GM12801 (cell line): ENCODE measurements around the gene MED23.

ENCODE experiments used
- TF ChIP-seq, protein P1 (sequence below): IDR thresholded peaks from one replicate; pipeline ENCODE4 v1.5.1; 2011; ENCODE audit warnings: control low read depth; ENCODE audit not compliant: insufficient read length; ENCODE audit errors: extremely low read depth

Gene MED23

DNA sequence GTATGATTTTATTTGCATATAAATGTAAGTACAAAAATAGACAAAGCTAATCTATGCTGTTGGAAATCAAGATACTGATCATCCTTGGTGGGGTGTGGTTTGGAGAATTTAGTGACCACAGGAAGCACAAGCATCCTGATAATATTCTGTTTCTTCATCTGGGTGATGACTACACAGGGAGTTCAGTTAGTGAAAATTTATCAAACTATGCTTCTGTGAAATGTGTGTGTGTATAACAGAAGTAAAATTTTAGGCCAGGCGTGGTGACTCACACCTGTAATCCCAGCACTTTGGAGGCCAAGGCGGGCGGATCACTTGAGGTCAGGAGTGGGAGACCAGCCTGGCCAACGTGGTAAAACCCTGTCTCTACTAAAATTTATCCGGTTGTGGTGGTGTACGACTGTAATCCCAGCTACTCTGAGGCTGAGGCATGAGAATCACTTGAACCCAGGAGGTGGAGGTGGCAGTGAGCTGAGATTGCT lies 29.6 kb upstream of the MED23 start:
- TF ChIP-seq, protein P1, sequence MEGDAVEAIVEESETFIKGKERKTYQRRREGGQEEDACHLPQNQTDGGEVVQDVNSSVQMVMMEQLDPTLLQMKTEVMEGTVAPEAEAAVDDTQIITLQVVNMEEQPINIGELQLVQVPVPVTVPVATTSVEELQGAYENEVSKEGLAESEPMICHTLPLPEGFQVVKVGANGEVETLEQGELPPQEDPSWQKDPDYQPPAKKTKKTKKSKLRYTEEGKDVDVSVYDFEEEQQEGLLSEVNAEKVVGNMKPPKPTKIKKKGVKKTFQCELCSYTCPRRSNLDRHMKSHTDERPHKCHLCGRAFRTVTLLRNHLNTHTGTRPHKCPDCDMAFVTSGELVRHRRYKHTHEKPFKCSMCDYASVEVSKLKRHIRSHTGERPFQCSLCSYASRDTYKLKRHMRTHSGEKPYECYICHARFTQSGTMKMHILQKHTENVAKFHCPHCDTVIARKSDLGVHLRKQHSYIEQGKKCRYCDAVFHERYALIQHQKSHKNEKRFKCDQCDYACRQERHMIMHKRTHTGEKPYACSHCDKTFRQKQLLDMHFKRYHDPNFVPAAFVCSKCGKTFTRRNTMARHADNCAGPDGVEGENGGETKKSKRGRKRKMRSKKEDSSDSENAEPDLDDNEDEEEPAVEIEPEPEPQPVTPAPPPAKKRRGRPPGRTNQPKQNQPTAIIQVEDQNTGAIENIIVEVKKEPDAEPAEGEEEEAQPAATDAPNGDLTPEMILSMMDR: no peak

DNA sequence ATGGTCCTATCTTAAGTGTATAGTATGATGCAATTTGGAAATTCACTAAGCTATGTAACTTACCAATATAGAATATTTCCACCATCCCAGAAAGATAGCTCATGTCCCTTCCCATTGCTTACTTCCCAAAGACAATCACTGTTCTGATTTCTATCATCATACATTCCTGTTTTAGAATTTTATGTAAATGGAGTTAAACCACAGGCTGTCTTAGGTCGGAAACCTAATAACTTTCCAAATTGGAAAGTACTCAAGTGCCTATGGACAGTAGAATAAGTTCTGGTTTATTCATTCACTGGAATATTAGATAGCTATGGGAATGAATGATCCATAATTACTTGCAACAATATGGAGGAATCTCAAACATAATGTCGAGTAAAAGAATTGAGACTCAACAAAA lies 29.2 kb upstream of the MED23 start:
- TF ChIP-seq, protein P1: no peak

DNA sequence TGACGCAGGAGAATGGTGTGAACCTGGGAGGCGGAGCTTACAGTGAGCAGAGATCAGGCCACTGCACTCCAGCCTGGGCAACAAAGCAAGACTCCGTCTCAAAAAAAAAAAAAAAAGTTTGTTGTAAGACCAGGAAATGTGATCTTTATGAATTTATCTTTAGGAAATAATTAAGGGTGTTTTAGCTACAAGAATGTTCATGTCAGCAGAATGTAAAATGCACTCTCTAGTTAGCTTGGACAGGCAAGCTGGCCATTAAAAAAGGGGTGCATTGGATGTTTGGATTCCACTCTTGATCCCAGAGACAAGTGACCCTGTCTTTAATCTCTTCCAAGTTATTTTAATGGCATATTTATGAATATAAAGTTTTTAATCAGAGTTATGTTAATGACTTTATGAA lies 28.6 kb upstream of the MED23 start:
- TF ChIP-seq, protein P1: no peak

DNA sequence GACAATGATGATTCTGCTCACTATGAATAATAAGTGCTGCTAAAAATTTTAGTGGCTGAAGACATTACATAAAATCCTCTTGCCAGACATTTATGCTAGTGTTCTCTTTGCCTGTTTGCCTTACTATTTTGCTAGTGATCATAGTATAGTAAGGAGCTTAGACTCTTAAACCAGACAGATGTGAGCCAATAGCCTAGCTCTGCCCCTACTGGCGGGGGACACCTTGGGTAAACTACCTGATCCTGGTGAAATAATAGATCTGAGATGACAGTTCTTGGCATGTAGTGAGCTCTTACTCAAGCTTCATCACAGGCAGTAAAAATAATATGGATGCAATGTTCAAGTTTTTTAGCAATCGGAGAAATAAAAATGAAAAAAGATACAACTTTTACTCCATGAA lies 27.9 kb upstream of the MED23 start:
- TF ChIP-seq, protein P1: no peak

DNA sequence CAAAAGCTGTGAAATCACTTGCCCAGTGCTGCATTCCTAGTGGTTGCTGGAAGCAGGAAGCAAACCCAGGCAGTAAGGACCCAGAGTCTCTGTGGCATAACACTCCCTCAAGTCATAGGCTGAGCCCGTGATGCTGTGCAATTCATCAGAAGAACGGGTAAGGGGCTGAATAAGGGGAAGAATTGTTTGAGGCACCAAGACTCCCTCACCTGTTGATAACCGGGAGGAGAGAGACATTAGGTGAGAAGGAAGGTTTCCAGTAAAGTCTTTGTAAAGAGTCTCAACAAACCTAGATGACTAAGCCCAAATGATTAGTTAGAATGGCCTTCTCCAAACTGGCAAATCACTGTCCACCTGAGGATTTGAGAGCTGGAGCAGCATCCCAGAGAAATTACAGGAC lies 27.3 kb upstream of the MED23 start:
- TF ChIP-seq, protein P1: no peak

DNA sequence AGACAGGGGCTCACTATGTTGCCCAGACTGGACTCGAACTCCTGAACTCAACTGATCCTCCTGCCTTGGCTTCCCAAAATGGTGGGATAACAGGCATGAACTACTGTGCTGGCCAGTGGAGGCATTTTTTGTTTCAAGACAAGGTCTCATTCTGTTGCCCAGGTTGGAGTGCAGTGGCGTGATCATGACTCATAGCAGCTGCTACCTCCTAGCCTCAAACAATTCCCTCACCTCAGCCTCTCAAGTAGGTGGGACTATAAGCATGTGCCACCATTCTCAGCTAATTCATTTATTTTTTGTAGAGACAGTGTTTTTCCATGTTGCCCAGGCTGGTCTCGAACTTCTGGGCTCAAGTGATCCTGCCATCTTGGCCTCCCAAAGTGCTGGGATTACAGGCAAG lies 26.3 kb upstream of the MED23 start:
- TF ChIP-seq, protein P1: no peak

DNA sequence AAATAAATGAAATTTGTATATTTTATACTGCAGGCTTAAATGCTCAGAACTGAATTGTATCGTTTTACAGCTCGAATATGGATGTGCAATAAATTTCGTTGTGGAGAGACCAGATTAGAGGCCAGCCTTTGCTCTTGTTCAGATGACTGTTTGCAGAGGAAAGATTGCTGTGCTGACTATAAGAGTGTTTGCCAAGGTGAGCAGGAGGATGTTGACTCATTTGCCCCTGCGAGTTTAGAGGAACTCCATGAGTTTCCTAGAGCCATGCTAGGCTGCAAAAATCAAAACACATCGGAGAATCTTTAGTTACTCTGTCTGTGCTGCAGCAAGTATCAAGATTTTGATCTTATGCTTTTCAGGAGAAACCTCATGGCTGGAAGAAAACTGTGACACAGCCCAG lies 24.4 kb upstream of the MED23 start:
- TF ChIP-seq, protein P1: no peak

DNA sequence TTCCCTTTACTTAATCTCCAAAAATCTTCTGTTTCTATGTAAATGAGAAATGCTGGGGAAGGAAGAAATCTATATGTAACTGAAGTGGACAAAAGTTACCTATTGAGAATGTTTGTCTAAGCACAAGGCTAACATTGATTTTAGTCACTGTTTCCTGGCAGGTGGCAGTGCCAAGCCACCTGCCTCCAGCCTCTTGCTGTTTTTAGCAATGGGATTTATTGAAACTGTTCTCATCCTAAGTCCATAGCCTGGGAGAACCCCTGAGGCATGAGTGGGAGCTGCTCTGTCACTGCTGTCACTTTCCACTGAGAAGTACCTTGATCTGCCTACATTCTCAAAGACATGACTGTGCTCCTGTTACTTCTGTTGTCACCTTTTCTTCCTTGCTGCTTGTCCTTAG lies 23.7 kb upstream of the MED23 start:
- TF ChIP-seq, protein P1: no peak
